ENCODE results near the gene ACTRT2. TPM values are rescaled to one million over a fixed set of nuclear protein-coding genes. Genes with fewer than 3 reads are reported as not detected.

ACTRT2 gene
- total RNA-seq, 1 donor from 2014 or later: not detected

GRCh38 chr1:3019007-3019515 lies 2.2 kb upstream of the ACTRT2 start:
- Mint-ChIP-seq H3K4me3 (ENCODE audit: unreplicated experiment) (no peak overlapping the region), H3K27me3 (ENCODE audit: unreplicated experiment) (no peaks in the 10 kb centered on the region), H3K4me1 (ENCODE audit: unreplicated experiment) (no peaks in the 10 kb centered on the region), H3K9me3 (ENCODE audit: unreplicated experiment) (no peaks in the 10 kb centered on the region), H3K36me3 (ENCODE audit: unreplicated experiment) (no peaks in the 10 kb centered on the region), H3K27ac (ENCODE audit: unreplicated experiment) (no peak overlapping the region)
- TF ChIP-seq CTCF (IDR thresholded peaks at IDR 0.05): no peak
- no peak for DNase-seq (ENCODE audit: extremely low spot score, unreplicated experiment)

DNA sequence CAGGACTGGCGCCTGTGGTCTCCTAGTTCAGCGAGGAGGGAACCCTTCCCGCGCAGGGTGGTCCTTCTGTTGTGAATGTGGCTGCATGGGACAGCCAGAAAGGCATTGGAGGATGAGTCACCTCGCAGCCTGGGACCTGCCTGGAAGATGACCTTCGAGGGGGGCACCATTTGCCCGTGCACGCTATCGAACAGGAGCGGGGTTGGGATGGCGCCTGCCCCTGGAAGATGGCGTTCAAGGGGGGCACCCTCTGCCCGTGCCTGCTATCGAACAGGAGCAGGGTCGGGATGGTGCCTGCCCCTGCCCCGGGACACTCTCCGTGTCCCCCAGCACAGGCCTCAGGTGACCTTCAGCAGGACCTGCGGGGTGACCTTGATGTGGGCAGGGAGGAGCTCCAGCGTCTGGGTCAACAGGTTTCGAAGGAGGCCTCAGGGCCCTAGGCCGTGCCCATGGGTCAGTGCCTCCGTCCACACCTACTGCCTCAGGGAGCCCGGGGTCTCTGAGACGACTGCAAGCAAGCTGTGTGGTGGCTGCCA lies 1.7 kb upstream of the ACTRT2 start:
- TF ChIP-seq CTCF (IDR thresholded peaks at IDR 0.05): no peak
- DNase-seq (ENCODE audit: extremely low spot score, unreplicated experiment): no peak
- Mint-ChIP-seq H3K27me3 (ENCODE audit: unreplicated experiment) (no peaks in the 10 kb centered on the region), H3K4me1 (ENCODE audit: unreplicated experiment) (no peaks in the 10 kb centered on the region), H3K4me3 (ENCODE audit: unreplicated experiment) (no peak overlapping the region), H3K9me3 (ENCODE audit: unreplicated experiment) (no peaks in the 10 kb centered on the region), H3K36me3 (ENCODE audit: unreplicated experiment) (no peaks in the 10 kb centered on the region), H3K27ac (ENCODE audit: unreplicated experiment) (no peak overlapping the region)

DNA sequence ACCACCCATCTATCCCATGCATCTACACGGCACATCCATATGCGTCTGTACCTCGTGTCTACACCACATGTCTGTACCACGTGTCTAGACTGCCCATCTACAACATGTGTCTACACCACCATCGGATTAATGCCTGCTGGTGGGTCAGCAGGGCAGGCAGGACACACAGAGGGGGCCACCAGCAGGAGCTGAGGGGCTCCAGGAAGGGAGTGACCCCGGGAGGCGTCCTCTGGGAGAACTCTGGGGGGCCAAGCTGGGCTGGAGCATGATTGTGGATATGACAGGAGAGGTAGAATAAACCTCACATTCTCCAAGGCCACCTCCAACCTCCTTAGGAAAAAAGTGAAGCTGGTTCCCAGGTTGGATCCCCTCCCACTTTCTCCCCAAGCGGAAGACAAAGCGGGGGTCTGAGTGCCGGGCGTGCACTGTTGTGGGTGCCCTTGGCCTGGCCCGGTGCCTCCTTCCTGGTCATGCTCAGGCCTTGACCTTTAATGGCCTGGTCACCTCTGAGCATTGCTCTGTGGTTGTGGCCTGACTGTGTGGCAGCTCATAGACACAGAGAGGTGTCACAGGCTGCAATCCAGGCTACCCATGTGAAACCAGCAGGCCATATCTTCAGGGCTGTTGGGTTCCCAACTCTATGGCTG lies 881 bp upstream of the ACTRT2 start:
- no peak overlapping the region for H3K27ac Mint-ChIP-seq (ENCODE audit: unreplicated experiment)
- no peaks in the 10 kb centered on the region for H3K36me3 Mint-ChIP-seq (ENCODE audit: unreplicated experiment)
- no peak overlapping the region for H3K4me3 Mint-ChIP-seq (ENCODE audit: unreplicated experiment)
- no peaks in the 10 kb centered on the region for H3K27me3 Mint-ChIP-seq (ENCODE audit: unreplicated experiment)
- no peaks in the 10 kb centered on the region for H3K9me3 Mint-ChIP-seq (ENCODE audit: unreplicated experiment)
- no peak for TF ChIP-seq CTCF (IDR thresholded peaks at IDR 0.05)
- no peak for DNase-seq (ENCODE audit: extremely low spot score, unreplicated experiment)
- H3K4me1 Mint-ChIP-seq (ENCODE audit: unreplicated experiment): no peaks in the 10 kb centered on the region

DNA sequence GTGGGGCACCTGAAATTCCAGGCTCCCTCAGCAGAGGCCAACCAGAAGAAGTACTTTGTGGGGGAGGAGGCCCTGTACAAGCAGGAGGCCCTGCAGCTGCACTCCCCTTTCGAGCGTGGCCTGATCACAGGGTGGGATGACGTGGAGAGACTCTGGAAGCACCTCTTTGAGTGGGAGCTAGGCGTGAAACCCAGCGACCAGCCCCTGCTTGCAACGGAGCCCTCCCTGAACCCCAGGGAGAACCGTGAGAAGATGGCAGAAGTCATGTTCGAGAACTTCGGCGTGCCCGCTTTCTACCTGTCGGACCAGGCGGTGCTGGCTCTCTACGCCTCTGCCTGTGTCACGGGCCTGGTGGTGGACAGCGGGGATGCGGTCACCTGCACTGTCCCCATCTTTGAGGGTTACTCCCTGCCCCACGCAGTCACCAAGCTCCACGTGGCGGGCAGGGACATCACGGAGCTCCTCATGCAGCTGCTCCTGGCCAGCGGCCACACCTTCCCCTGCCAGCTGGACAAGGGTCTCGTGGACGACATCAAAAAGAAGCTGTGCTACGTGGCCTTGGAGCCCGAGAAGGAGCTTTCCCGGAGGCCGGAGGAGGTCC lies 634 bp downstream of the ACTRT2 start:
- no peak for DNase-seq (ENCODE audit: extremely low spot score, unreplicated experiment)
- Mint-ChIP-seq H3K27ac (ENCODE audit: unreplicated experiment) (no peak overlapping the region), H3K9me3 (ENCODE audit: unreplicated experiment) (no peaks in the 10 kb centered on the region), H3K4me1 (ENCODE audit: unreplicated experiment) (no peaks in the 10 kb centered on the region), H3K27me3 (ENCODE audit: unreplicated experiment) (no peaks in the 10 kb centered on the region), H3K4me3 (ENCODE audit: unreplicated experiment) (no peak overlapping the region), H3K36me3 (ENCODE audit: unreplicated experiment) (no peaks in the 10 kb centered on the region)
- TF ChIP-seq CTCF (IDR thresholded peaks at IDR 0.05): no peak

- Mint-ChIP-seq H3K27ac (ENCODE audit: unreplicated experiment) (no peak overlapping the region), H3K4me3 (ENCODE audit: unreplicated experiment) (no peak overlapping the region), H3K36me3 (ENCODE audit: unreplicated experiment) (no peaks in the 10 kb centered on the region), H3K4me1 (ENCODE audit: unreplicated experiment) (no peaks in the 10 kb centered on the region), H3K9me3 (ENCODE audit: unreplicated experiment) (no peaks in the 10 kb centered on the region), H3K27me3 (ENCODE audit: unreplicated experiment) (no peaks in the 10 kb centered on the region)
- no peak for TF ChIP-seq CTCF (IDR thresholded peaks at IDR 0.05)
- DNase-seq (ENCODE audit: extremely low spot score, unreplicated experiment): no peak
Measured at GRCh38 chr1:3022511-3022973, 1.3 kb downstream of the ACTRT2 start.
